ENCODE data around the gene CADPS. TPM values are rescaled to one million over a fixed set of nuclear protein-coding genes. Genes with fewer than 3 reads are reported as not detected.

CADPS gene
- total RNA-seq, 1 donor from 2014 or later = not detected

DNA sequence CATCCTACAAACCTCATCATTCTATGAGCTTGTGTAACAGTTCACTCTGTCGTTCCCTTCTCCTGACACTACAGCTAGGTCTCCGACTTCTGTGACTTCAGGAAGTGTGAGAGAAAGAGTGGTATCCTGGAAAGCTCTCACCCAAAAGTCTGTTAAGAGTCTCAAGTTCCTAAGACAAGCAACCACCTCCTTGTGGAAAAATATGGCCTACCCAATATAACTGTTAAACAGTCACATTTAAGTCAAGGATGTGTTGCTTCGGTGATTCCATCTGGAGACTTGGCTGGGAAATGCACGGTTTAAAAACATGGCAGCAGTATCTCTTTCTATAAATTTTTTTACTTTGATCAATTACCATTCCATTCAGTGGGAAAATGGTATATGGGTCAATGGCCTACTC is 515.7 kb downstream of the CADPS start:
- DNase-seq (ENCODE audit: low read depth) = no peak

DNA sequence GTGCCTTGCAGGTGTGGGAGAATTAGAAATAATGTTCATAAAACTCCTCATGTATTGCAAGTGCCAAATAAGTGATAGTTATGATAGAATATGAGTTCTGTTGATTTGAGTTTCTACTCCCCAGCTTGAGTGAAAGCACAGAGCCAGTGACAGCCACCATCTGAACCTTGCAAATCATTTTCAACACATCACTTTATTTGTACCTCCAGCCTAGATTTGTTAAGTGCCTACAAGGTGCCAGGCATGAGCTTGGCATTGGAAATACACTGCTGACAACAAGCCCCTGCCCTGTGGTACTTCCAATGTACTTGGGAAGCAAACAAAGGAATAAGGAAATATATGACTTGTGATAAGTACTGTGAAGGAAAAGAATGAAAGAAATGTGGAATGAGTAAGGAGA is 518.9 kb downstream of the CADPS start:
- no peak for DNase-seq (ENCODE audit: low read depth)

DNA sequence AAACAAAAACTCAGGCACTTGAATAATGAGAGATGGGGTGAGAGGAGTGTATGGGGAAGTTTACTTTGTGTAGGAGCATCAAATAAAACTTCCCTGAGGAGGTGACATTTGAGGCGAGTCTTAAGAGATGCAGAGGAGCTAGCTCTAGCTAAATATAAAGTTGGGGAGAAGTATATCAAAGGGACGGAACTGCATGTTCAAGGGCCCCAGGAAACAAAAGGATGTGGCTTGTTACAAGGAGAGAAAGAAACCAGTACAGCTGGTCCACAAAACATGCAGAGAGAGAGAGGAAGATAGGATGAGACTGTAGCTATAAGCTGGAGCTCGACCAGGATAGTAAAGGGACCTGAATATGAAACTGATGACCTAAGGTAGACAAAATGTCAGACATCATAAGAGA is 519.5 kb downstream of the CADPS start:
- DNase-seq (ENCODE audit: low read depth) = no peak

All from renal cortical epithelial cell (primary cell).